Measurements from ENCODE around the gene CEP41. TPM values are rescaled to one million over a fixed set of nuclear protein-coding genes. Genes with fewer than 3 reads are reported as not detected.

Gene CEP41
- total and polyA plus RNA-seq, 10 of the 15 experiments (the other 5 are each of a cell fraction or from before 2014, with no cell fraction given) = 11.4 to 43.0 (median 24.7) TPM

- in situ Hi-C loops (cut with MboI) = no loop called here
- 55% methylated on average over 2 of the region's 2 CpGs for WGBS (ENCODE audit: insufficient coverage, insufficient replicate concordance, low lambda C conversion rate, missing lambda C conversion rate)
- no peak overlapping the region for H3K4me3 ChIP-seq
- peaks cover 0 to 3% of the 10 kb centered on the region in 2 experiments; a peak in 1 of 4 replicates for H3K36me3 ChIP-seq (ENCODE audit: control insufficient read depth in 2 of 2, insufficient read depth in 2 of 2, low read length in 1 of 2)
- no peaks in the 10 kb centered on the region for H3K27me3 ChIP-seq (replicated peaks in 1 of 2; ENCODE audit: control insufficient read depth in 2 of 2, insufficient read depth in 2 of 2, low read length in 1 of 2)
- no TSS peak for BruUV-seq (replicated peaks)
- H2AFZ ChIP-seq (ENCODE audit: control insufficient read depth, low read depth, low read length) = no peak overlapping the region
- H3K9me3 ChIP-seq (replicated peaks; ENCODE audit: control insufficient read depth, insufficient read depth, low read length) = no peaks in the 10 kb centered on the region
- H3K4me2 ChIP-seq (ENCODE audit: control insufficient read depth, insufficient read depth) = no peak overlapping the region
- POLR2A ChIA-PET = interaction anchor here (0.6 kb wide), 1 partner anchor 15 kb away, joined by 3 read pairs; no protein-coding TSS in a partner anchor
- no peaks in the 10 kb centered on the region for H3K79me2 ChIP-seq (ENCODE audit: control insufficient read depth, insufficient read depth, low read length)
- SMC1A ChIA-PET (ENCODE audit: uncharacterized antibody, unreplicated experiment) = no interaction called here
- no peak overlapping the region for H3K9ac ChIP-seq (ENCODE audit: control insufficient read depth, insufficient read depth, low read length)
- TF ChIP-seq CUX1 (IDR thresholded peaks at IDR 0.05; ENCODE audit: insufficient replicate concordance, low read depth, low read length) (no peak), EGR1 (IDR thresholded peaks at IDR 0.05; ENCODE audit: borderline replicate concordance in 1 of 2, low read depth in 2 of 2, low read length in 2 of 2) (no peak), RUNX3 (IDR thresholded peaks at IDR 0.05; ENCODE audit: low read length) (peak; percentile 53)
- no peaks in the 10 kb centered on the region for H3K4me1 ChIP-seq (ENCODE audit: control insufficient read depth, insufficient read depth, low read length)
- H4K20me1 ChIP-seq (ENCODE audit: control insufficient read depth, insufficient read depth) = no peaks in the 10 kb centered on the region
- no peak for FAIRE-seq
- intact Hi-C loops (cut with micrococcal nuclease; ENCODE audit: unreplicated experiment) = no loop called here
- no peak for DNase-seq (ENCODE audit: low read depth, low spot score)
- no peak; the same call in 2 of the 3 replicates for ATAC-seq
- RAD21 ChIA-PET (ENCODE audit: unreplicated experiment) = no interaction called here
- no peak overlapping the region for H3K27ac ChIP-seq (ENCODE audit: control insufficient read depth, insufficient read depth)
- CTCF ChIA-PET = interaction anchor here (1.4 kb wide), 1 partner anchor 10 kb away, joined by 5 read pairs; no protein-coding TSS in a partner anchor
Measured at GRCh38 chr7:130421684-130422083, 19.1 kb downstream of the CEP41 start.

Data from GM12878 (cell line).